C4-2B (cell line): ENCODE data around the gene KLF7.
A peak's percentile ranks its signal among the peaks of the same experiment; 100 is the strongest.

Experiments
- H3K27ac ChIP-seq: fragments of 450-650 bp; 2 replicates; pipeline ENCODE4 v1.5.1; 2017
- ZFX ChIP-seq: fragments of 450-650 bp; IDR thresholded peaks from 2 replicates; pipeline ENCODE4 v1.6.1; 2017
- TF ChIP-seq, protein P1 (sequence below): fragments of 450-650 bp; conservative IDR thresholded peaks from 2 replicates; pipeline ENCODE4 v1.5.1; 2017; ENCODE audit warnings: mild to moderate bottlenecking

KLF7 gene

DNA sequence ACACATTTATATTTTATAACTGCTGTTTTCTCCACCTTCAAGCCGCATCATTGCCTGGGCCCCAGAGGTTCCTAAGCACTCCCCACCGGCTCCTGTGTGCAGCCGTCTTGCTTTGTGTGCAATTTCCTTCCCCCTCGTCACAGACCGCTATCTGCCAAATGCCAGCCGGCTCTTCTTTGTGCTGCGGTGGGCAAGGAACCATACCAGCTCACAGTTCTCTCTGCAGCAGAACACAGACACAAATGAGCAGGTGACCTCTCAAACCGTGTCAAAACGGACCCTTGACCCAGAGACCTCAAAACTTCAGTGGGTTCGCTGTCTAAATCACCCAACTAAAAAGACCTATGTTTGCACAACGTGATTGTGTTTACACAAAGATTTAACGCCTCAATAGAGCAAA, 58.2 kb downstream of the KLF7 start:
- H3K27ac ChIP-seq: no peak overlapping the region
- no peak for TF ChIP-seq ZFX
- TF ChIP-seq, protein P1, sequence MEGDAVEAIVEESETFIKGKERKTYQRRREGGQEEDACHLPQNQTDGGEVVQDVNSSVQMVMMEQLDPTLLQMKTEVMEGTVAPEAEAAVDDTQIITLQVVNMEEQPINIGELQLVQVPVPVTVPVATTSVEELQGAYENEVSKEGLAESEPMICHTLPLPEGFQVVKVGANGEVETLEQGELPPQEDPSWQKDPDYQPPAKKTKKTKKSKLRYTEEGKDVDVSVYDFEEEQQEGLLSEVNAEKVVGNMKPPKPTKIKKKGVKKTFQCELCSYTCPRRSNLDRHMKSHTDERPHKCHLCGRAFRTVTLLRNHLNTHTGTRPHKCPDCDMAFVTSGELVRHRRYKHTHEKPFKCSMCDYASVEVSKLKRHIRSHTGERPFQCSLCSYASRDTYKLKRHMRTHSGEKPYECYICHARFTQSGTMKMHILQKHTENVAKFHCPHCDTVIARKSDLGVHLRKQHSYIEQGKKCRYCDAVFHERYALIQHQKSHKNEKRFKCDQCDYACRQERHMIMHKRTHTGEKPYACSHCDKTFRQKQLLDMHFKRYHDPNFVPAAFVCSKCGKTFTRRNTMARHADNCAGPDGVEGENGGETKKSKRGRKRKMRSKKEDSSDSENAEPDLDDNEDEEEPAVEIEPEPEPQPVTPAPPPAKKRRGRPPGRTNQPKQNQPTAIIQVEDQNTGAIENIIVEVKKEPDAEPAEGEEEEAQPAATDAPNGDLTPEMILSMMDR: no peak

DNA sequence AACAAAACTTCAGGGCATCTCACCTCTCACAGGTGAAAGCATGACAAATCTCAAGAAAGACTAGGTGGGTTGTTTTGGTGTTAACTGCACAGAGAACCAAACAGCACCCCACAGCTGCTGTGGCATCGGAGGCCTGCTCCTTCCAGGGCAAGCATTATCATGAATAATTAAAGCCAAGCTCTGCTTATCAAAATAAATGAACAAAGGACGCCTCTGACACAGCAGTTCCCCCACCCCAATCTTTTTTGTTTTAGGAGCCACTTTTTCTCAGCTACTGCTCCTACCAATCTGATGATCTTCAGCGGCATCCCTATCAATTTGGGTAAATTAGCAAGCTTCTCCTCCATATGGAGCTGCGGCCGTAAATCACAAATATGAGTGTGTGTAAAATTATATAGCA, 58.6 kb downstream of the KLF7 start:
- no peak for TF ChIP-seq ZFX
- TF ChIP-seq, protein P1: no peak
- H3K27ac ChIP-seq: no peak overlapping the region

DNA sequence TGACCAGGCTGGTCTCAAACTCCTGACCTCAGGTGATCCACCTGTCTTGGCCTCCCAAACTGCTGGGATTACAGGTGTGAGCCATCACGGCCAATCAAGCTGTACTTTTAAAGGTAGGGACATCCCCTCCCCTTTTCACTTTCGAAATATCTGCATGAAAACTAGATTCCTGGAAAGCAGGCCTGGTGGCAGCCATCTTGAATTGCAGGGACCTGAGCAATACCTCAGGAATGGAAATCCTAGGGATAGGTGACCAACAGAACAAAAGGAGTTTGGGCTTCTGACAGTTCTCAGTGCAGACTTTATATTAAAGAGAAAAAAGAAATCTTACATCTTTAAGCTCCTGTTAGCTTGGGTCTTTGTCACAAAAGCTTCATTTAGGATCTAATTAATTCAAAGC, 62.6 kb downstream of the KLF7 start:
- H3K27ac ChIP-seq: no peak overlapping the region
- TF ChIP-seq, protein P1: no peak
- TF ChIP-seq ZFX: no peak

DNA sequence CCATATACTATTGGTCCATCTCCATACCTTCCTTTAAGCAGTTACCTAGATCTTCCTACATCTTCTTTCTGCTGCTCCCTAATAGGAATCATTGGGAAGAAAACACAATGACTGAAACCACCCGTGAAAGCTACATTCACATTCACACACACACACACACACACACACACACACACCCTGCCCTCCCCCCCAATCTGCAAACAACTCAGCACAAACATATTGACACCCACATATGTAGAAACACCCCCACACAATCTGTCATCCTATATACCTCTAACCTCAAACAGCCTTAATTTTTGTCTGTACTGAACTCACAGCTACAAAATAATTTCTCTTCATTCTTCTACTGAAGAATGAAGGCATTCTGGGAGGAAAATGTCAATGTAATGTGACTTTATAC, 63.8 kb downstream of the KLF7 start:
- TF ChIP-seq, protein P1: no peak
- TF ChIP-seq ZFX: no peak
- no peak overlapping the region for H3K27ac ChIP-seq

DNA sequence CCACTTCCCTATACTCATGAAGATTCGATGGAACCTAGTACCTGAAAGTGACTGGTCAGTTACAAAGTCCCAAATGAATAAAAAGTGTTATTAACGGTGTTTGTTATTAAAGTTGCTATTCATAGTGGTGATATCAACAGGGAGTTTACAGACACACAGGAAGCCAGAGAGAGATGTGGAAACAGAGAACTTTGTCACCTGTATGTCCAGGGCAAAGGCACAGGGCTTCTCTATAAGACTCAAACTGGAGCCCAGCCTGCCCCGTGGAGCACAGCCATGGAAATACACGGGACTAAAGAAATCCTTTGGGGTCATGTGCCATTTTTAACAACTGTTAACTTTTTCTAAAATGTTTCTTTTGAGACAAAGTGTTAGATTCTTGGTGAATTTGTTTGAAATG, 68.5 kb downstream of the KLF7 start:
- no peak for TF ChIP-seq ZFX
- TF ChIP-seq, protein P1: no peak
- H3K27ac ChIP-seq: no peak overlapping the region

DNA sequence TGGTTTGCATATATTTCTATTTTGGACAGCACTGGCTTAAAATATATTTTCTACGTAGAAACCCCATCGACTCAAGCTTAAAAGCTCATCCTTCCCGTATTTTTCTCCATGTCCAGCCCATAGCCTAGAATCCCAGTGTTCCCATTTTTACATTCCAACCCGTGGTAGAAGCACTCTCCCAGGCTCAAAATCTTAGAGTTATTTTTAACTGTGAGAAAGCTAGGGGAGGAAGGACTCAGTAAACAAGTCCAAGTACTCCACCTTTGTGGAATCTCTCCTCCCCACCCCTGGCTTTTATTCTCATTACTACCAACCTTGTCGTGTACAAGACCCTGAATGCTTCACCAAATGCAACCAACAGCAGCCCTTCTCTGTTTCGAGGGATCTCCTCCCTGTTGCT, 69.8 kb downstream of the KLF7 start:
- TF ChIP-seq ZFX: no peak
- TF ChIP-seq, protein P1: no peak
- H3K27ac ChIP-seq: no peak overlapping the region

DNA sequence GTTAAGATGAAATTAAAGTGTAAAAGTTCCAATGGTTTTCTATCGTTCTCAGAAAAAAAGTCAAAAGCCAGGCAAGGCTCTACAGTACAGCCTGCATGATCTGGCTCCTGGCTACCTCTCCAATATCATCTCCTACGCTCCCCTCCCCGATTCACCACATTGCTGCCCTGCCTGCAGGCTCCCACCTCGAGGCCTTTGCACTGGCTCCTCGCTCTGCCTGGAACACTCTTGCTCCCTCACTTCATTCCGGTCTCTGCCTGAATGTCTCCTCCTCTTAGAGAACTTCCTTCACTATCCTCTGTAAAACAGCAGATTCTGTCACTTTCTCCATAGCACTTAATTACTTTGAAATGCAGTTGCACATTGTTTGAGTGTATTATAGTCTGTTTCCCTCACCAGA, 72.5 kb downstream of the KLF7 start:
- H3K27ac ChIP-seq: peak overlapping the region; percentile 28; the same call in 1 of the 2 replicates
- TF ChIP-seq, protein P1: no peak
- no peak for TF ChIP-seq ZFX
